Measurements from ENCODE around the gene RAD51C. TPM values are rescaled to one million over a fixed set of nuclear protein-coding genes. Genes with fewer than 3 reads are reported as not detected.
"Not testable (repeated sequence)": the region's sequence is repeated elsewhere in the genome, so short reads cannot be mapped to it uniquely, and the experiment has no call there.

RAD51C gene
- total RNA-seq, 1 donor from 2014 or later = 73.6 TPM

DNA sequence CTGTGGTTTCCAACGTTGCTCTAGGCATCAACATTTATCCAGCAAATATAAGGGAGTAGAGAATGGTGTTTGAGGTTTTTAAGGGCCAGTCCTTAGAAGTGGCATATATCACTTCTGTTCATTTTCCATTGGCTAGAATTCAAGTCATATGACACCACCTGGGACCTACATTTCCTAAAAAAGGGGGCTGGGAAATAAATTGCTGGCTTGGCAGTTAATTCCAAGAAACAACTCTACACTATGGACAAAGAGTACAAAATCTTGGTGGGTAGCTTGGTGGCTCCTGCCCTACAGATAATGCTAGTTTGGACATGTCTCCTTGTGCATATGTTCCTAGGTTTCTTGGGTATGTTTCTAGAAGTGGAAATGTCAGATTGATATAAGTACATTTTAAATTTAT lies 70.9 kb downstream of the RAD51C start:
- DNase-seq (ENCODE audit: low read depth) = no peak
- TF ChIP-seq, protein P1, sequence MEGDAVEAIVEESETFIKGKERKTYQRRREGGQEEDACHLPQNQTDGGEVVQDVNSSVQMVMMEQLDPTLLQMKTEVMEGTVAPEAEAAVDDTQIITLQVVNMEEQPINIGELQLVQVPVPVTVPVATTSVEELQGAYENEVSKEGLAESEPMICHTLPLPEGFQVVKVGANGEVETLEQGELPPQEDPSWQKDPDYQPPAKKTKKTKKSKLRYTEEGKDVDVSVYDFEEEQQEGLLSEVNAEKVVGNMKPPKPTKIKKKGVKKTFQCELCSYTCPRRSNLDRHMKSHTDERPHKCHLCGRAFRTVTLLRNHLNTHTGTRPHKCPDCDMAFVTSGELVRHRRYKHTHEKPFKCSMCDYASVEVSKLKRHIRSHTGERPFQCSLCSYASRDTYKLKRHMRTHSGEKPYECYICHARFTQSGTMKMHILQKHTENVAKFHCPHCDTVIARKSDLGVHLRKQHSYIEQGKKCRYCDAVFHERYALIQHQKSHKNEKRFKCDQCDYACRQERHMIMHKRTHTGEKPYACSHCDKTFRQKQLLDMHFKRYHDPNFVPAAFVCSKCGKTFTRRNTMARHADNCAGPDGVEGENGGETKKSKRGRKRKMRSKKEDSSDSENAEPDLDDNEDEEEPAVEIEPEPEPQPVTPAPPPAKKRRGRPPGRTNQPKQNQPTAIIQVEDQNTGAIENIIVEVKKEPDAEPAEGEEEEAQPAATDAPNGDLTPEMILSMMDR (conservative IDR thresholded peaks at IDR 0.05; ENCODE audit: low read depth, low read length) = no peak
- no peak overlapping the region for H3K4me3 ChIP-seq (ENCODE audit: low read depth, low read length)

DNA sequence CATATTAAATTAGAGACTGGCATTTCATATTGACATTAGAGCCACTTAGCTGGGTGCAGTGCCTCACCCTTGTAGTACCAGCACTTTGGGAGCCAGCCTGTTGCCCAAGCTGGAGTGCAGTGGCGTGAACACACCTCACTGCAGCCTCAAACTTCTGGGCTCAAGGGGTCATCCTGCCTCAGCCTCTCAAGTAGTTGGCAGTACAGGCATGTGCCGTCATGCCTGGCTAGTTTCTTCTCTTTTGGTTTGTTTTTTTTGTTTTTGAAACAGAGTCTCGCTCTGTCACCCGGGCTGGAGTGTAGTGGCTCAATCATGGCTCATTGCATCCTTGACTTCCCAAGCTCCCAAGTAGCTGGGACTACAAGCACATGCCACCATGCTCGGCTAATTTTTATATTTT lies 72.0 kb downstream of the RAD51C start:
- TF ChIP-seq, protein P1 (conservative IDR thresholded peaks at IDR 0.05; ENCODE audit: low read depth, low read length) = no peak
- no peak overlapping the region for H3K4me3 ChIP-seq (ENCODE audit: low read depth, low read length)
- DNase-seq (ENCODE audit: low read depth) = peak; percentile 47

DNA sequence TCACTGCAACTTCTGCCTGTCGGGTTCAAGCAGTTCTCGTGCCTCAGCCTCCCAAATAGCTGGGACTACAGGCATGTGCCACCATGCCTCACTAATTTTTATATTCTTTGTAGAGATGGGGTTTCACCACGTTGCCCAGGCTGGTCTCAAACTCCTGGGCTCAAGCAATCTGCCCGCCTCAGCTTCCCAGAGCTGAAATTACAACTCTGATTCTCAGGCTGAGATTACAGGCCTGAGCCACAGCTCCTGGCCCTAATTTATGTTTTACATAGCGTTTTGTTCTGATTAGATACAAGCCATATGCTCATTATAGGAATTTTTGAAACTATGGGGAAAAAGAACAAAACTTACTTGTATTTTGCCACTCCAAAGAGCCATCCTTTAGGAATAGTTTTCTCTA lies 86.1 kb downstream of the RAD51C start:
- H3K4me3 ChIP-seq (ENCODE audit: low read depth, low read length); DNase-seq (ENCODE audit: low read depth): not testable (repeated sequence)

GRCh38 chr17:58779446-58779845 lies 87.0 kb downstream of the RAD51C start:
- TF ChIP-seq, protein P1 (conservative IDR thresholded peaks at IDR 0.05; ENCODE audit: low read depth, low read length) = no peak
- no peak for DNase-seq (ENCODE audit: low read depth)
- no peak overlapping the region for H3K4me3 ChIP-seq (ENCODE audit: low read depth, low read length)

DNA sequence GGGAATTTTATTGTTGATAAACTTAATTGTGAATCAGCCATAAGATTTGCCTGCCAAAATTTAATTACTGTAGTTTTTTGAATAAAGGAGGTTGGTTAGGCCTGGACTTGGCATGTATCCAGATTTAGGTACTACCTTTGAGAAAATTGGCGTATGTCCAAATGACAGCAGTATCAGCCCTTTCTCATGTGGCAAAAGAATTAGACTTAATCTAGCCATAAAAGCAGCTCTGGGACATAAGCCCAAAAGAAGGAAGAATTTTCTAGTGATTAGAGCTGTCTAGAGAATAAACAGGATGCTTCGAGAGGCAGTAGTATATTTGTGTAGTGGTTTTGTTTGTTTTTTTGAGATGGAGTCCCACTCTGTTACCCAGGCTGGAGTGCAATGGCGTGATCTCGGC lies 91.0 kb downstream of the RAD51C start:
- no peak overlapping the region for H3K4me3 ChIP-seq (ENCODE audit: low read depth, low read length)
- DNase-seq (ENCODE audit: low read depth) = no peak
- TF ChIP-seq, protein P1 (conservative IDR thresholded peaks at IDR 0.05; ENCODE audit: low read depth, low read length) = no peak

GRCh38 chr17:58785097-58785496 lies 92.7 kb downstream of the RAD51C start:
- H3K4me3 ChIP-seq (ENCODE audit: low read depth, low read length) = no peak overlapping the region
- TF ChIP-seq, protein P1 (conservative IDR thresholded peaks at IDR 0.05; ENCODE audit: low read depth, low read length) = no peak
- no peak for DNase-seq (ENCODE audit: low read depth)

Other genes starting within 250 kb of the RAD51C start
- 0.22 and 0.29 TPM in 2 replicates for gene HSF5, start 204.2 kb upstream of the RAD51C start, total RNA-seq
- gene MTMR4, start 178.0 kb upstream of the RAD51C start, total RNA-seq = 49.9 and 73.1 TPM in 2 replicates
- 0.06 TPM in 1 of 2 replicates, not detected in the other for gene TEX14, start 557 bp upstream of the RAD51C start, total RNA-seq
- gene PPM1E, start 63.3 kb downstream of the RAD51C start, total RNA-seq = 0.43 and 1.7 TPM in 2 replicates